Measurements from ENCODE around the gene LTB4R. TPM values are rescaled to one million over a fixed set of nuclear protein-coding genes. Genes with fewer than 3 reads are reported as not detected.

Gene LTB4R
- 10 to 100 TPM; 20.9 to 50.4 (median 35.8) TPM for total RNA-seq
- polyA plus RNA-seq: 10 to 100 TPM; 13.9 to 28.6 (median 28.6) TPM
- long read RNA-seq, donor 1, partial matches to known transcripts: 0 of 2 reads
- long read RNA-seq, donor 1, other reads (novel, unspliced or antisense): 0 of 2 reads
- long read RNA-seq, donor 2, partial matches to known transcripts: 0 of 1 reads
- long read RNA-seq, donor 2, other reads (novel, unspliced or antisense): 0 of 1 reads

- 2 to 12% (median 4%) methylated on average over 15 to 99 of the region's 99 CpGs for WGBS, 5 donors
- peaks cover 59 to 100% (median 91%) of the 10 kb centered on the region in 6 donors for H3K4me1 ChIP-seq
- no peaks in the 10 kb centered on the region for H3K27me3 ChIP-seq (replicated peaks in 1 of 7)
- TF ChIP-seq POLR2A (IDR thresholded peaks at IDR 0.05): peak; percentile 6 to 41 (median 12)
- TF ChIP-seq POLR2AphosphoS5 (IDR thresholded peaks at IDR 0.05): peak; percentile 74 to 89 (median 87)
- TF ChIP-seq CTCF (IDR thresholded peaks at IDR 0.05 in 8 of 11, conservative IDR thresholded peaks at IDR 0.05 in 3 of 11): peak in 10 of 11 experiments; percentile 23 to 75 (median 54)
- peak; percentile 96 for DNase-seq
- no peaks in the 10 kb centered on the region for H3K9me3 ChIP-seq
- peak within 1 kb of the TSS; percentile 64 to 88 (median 76) for H3K4me3 ChIP-seq
- H3K27ac ChIP-seq: peak within 1 kb of the TSS; percentile 91 to 98 (median 96)
- intact Hi-C loops (cut with DNase I; ENCODE audit: low total_unique reads): no loop called here
- H3K36me3 ChIP-seq: peaks cover 0 to 42% (median 20%) of the 10 kb centered on the region in 6 donors
Measured at GRCh38 chr14:24310646-24311604, at the start of gene LTB4R. TSS of gene LTB4R (plus strand) at chr14:24311502. CDS start at chr14:24315652, 4,150 bp downstream.

GRCh38 chr14:24261969-24262327 is 49.4 kb upstream of the LTB4R start:
- intact Hi-C loops (cut with DNase I; ENCODE audit: low total_unique reads): no loop called here
- no peak for TF ChIP-seq CTCF (IDR thresholded peaks at IDR 0.05 in 8 of 11, conservative IDR thresholded peaks at IDR 0.05 in 3 of 11)
- TF ChIP-seq POLR2AphosphoS5 (IDR thresholded peaks at IDR 0.05): no peak
- no peak for TF ChIP-seq POLR2A (IDR thresholded peaks at IDR 0.05)
- H3K4me1 ChIP-seq: no peaks in the 10 kb centered on the region
- WGBS, 5 donors: 91 to 96% (median 93%) methylated on average over 10 to 19 of the region's 19 CpGs
- no peak for DNase-seq
- H3K4me3 ChIP-seq: no peak overlapping the region
- peaks cover 0 to 92% (median 19%) of the 10 kb centered on the region in 6 donors for H3K36me3 ChIP-seq
- no peaks in the 10 kb centered on the region for H3K27me3 ChIP-seq (replicated peaks in 1 of 7)
- H3K9me3 ChIP-seq: no peaks in the 10 kb centered on the region
- H3K27ac ChIP-seq: no peak overlapping the region

- WGBS, 5 donors: 77 to 94% (median 89%) methylated on average over 7 to 14 of the region's 14 CpGs
- peaks cover 0 to 97% (median 31%) of the 10 kb centered on the region in 6 donors for H3K36me3 ChIP-seq
- DNase-seq: no peak
- H3K27ac ChIP-seq: no peak within 1 kb of the TSS
- no peaks in the 10 kb centered on the region for H3K4me1 ChIP-seq
- TF ChIP-seq POLR2A (IDR thresholded peaks at IDR 0.05) (no peak), POLR2AphosphoS5 (IDR thresholded peaks at IDR 0.05) (no peak), CTCF (IDR thresholded peaks at IDR 0.05 in 8 of 11, conservative IDR thresholded peaks at IDR 0.05 in 3 of 11) (no peak)
- H3K27me3 ChIP-seq (replicated peaks in 1 of 7): no peaks in the 10 kb centered on the region
- no peaks in the 10 kb centered on the region for H3K9me3 ChIP-seq
- intact Hi-C loops (cut with DNase I; ENCODE audit: low total_unique reads): no loop called here
- H3K4me3 ChIP-seq: no peak within 1 kb of the TSS
Measured at GRCh38 chr14:24262821-24263733, 48.2 kb upstream of the LTB4R start, which contains the start of gene TGM1. TSS of gene TGM1 (minus strand) at chr14:24263177. CDS start at chr14:24262352, 825 bp downstream.

Measured in spleen (tissue), 13 donors.